ENCODE data around the gene GADD45B.

- TF ChIP-seq CTCF (IDR thresholded peaks at IDR 0.05; ENCODE audit: low read depth, low read length) (no peak), POLR2A (IDR thresholded peaks at IDR 0.05; ENCODE audit: extremely low read depth, insufficient read length) (no peak)
Observed at GRCh38 chr19:2494447-2495129, 18.7 kb downstream of the GADD45B start.
